GM12872 (cell line): ENCODE data around the gene SUPT5H.

Experiments
- CTCF ChIP-seq: IDR thresholded peaks from 3 replicates; pipeline ENCODE4 v1.5.1; 2011; ENCODE audit warnings: low read depth, mild to moderate bottlenecking, low read length, moderate library complexity; ENCODE audit not compliant: insufficient read depth

Gene SUPT5H

GRCh38 chr19:39445196-39446111 lies at the start of gene SUPT5H:
Gene SUPT5H, plus strand, starts transcription at chr19:39445582. Its CDS starts 309 bp downstream, at chr19:39445891.
- no peak for TF ChIP-seq CTCF

- peak; percentile 98 for TF ChIP-seq CTCF
These were observed 47.8 kb upstream of the SUPT5H start for GRCh38 chr19:39397360-39398296.

GRCh38 chr19:39398297-39398864 lies 47.0 kb upstream of the SUPT5H start:
- no peak for TF ChIP-seq CTCF

GRCh38 chr19:39399668-39400050 lies 45.7 kb upstream of the SUPT5H start:
- TF ChIP-seq CTCF = no peak

- no peak for TF ChIP-seq CTCF
These were observed 45.3 kb upstream of the SUPT5H start for GRCh38 chr19:39400061-39400460.

- no peak for TF ChIP-seq CTCF
These were observed 44.3 kb upstream of the SUPT5H start for GRCh38 chr19:39401070-39401548.
